COLO668 (cell line): ENCODE data around the gene MTUS2.

Experiments
- DNase-seq: peaks from one replicate; lab custom pipeline; 2025; ENCODE audit not compliant: unreplicated experiment; lab: John Stamatoyannopoulos, UW

Gene MTUS2

DNA sequence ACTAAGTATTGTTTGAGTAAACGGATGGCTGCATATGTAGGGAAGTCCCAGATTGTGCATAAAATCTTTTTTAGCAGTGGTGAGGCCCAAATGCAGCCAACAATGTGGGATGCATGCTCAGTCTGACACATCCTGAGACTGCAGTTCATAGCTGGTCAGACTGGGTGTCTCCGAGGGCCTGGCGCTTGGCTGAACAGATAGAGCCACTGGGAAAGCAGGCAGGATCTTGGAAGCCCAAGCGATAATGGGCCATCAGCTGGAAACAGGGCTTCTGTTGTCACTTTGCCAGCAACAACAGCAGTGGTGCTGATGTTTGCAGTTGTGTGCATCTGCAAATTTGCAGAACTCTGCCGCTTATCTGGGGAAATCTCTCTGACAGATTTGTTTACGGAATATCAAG lies 36.1 kb downstream of the MTUS2 start:
- DNase-seq, result no peak

DNA sequence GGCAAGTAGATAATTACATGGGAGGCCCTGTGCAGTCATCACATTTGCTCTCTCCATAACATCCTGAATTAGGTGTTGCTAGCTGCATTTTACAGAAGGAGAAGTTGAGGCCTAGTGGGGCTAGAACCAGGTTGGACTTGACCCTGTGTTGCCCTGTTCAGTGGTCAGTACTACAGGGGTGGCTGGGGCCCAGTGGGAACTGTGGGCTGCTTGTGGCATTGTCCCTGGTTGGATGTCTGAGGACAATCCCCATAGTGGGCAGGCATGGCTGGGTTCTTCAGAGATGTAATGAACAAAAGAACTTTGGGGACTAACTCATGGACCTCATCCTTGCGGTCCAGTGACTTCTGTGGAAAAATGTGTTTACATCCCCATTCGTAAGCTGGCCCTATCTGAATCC lies 38.9 kb downstream of the MTUS2 start:
- DNase-seq, result no peak

- no peak for DNase-seq
Observed at GRCh38 chr13:28859717-28860116, 39.6 kb downstream of the MTUS2 start.

- DNase-seq, result no peak
Observed at GRCh38 chr13:28864544-28864943, 44.4 kb downstream of the MTUS2 start.

DNA sequence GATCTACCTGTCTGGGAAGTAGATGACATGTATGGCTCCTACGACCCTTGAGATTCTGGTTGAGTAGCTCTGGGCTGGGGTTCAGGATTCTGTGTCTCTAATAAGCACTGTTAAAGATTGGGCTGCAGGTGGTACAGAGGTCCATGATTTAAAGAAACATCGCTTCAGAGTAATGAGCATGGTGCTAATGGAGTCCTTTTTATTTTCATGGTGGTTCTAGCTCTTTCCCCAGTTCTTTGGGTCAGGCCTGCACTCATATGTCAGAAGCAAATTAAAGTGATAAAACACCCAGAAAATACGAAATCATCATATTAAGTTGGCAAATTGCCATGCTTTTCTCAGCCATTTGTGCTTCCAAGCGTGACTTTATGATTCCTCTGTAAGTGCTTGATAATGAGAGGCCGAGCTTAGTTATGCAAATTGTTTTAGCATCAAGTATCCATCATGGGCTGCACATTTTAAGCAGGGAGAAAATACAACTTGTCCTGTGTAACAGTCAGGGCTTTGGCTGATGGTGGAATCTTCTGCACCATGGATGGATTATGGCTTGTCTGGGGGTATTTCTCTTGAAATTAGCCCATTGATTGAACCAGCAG lies 45.1 kb downstream of the MTUS2 start:
- DNase-seq, result no peak

DNA sequence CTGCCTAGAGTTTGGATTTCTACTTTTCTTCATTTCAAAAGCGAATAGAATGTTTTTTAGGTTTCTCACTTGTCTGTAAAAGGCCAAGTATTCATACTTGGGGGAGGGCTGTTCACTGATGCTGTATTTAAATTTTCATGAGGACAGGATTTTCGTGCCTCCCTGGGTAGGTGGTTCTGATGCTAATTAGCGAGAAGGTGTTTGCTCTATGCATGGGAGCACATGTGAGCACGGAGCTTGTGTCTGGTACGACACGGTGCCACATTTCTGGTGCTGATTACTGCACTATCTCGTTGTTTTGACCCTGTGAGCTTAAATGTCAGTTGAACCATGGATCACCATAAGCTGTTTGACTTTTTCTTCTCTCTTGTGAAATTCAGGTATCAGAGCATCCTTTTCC lies 45.8 kb downstream of the MTUS2 start:
- DNase-seq, result no peak

DNA sequence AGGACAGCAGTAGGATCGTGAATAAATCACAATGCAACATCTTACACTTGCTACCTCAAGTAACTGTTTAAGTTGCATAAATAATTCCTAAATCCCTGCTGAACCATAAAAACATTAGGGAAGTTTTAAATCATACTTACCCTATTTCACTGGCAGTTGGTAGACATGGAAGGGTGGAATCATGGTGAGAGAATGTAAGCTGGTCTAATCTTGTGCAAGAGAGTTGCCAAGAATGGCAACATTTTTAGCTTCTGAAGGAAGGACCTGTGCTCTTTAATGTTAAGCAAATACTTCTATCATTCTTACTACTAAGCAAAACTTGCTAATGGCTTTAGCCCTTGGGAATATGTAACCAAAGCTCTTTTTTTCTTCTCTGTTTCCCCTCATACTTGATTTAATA lies 46.8 kb downstream of the MTUS2 start:
- no peak for DNase-seq

- no peak for DNase-seq
Observed at GRCh38 chr13:28867564-28867963, 47.4 kb downstream of the MTUS2 start.

GRCh38 chr13:28872427-28873176 lies 52.5 kb downstream of the MTUS2 start:
- no peak for DNase-seq

GRCh38 chr13:28875846-28876615 lies 55.9 kb downstream of the MTUS2 start:
- DNase-seq, result no peak

- no peak for DNase-seq
Observed at GRCh38 chr13:28877408-28877807, 57.3 kb downstream of the MTUS2 start.

- no peak for DNase-seq
Observed at GRCh38 chr13:28885181-28885580, 65.0 kb downstream of the MTUS2 start.

- no peak for DNase-seq
Observed at GRCh38 chr13:28889086-28889732, 69.1 kb downstream of the MTUS2 start.

GRCh38 chr13:28890712-28891111 lies 70.6 kb downstream of the MTUS2 start:
- no peak for DNase-seq

- no peak for DNase-seq
Observed at GRCh38 chr13:28918030-28918429, 97.9 kb downstream of the MTUS2 start.

DNA sequence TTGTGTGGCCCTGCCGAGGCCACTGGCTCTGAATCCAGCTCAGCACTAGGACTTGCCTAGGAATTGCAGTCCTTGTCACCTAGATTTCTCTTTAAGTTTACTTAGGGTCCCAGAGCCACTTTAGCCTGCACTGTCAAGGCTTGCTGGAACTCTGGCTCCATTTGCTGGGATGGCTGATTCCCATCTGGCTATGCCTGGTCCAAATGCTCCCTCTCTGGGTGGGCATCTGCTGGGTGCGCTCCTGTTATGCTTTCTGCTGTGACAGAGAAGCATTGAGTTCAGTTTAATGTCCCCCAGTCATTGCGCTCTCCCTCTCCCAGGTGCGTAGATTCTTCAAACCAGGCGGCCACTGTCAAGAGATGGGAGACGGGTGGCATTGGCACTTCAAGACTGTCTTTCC lies 102.2 kb downstream of the MTUS2 start:
- DNase-seq, result no peak

GRCh38 chr13:28935104-28935503 lies 115.0 kb downstream of the MTUS2 start:
- DNase-seq, result no peak

DNA sequence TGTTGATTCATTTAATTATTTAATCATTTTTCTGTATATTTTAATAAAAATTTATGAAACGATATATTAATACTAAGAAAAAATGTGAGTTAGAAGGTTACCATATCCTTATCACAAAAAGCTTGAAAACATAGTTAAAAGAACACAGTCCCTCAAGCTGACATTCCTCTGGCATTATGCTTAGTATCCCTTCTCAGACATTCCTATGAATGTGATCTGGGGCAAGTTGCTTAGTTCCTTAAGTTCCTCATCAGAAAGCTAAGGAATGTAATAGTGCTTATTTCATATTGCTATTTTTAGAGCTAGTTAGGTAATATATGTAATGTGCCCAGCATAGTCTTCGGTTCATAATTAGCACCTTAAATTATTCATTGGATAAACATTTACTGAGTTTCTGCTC lies 122.8 kb downstream of the MTUS2 start:
- no peak for DNase-seq

GRCh38 chr13:28953714-28954418 lies 133.7 kb downstream of the MTUS2 start:
- DNase-seq, result no peak

GRCh38 chr13:28954419-28954725 lies 134.2 kb downstream of the MTUS2 start:
- DNase-seq, result no peak

- DNase-seq, result no peak
Observed at GRCh38 chr13:28954810-28955209, 134.7 kb downstream of the MTUS2 start.
